Thyroid gland (tissue), 4 donors: ENCODE data around the gene PHKG1. TPM values are rescaled to one million over a fixed set of nuclear protein-coding genes. Genes with fewer than 3 reads are reported as not detected.
"Not testable (repeated sequence)": the region's sequence is repeated elsewhere in the genome, so short reads cannot be mapped to it uniquely, and the experiment has no call there.

Source experiments
- DNase-seq, 2 donors: peaks; one replicate each; pipeline ENCODE4 v3.0.0-alpha.2; 2019
- H3K27ac ChIP-seq, 3 donors: fragments of 200-600 bp; sonication (generic); 1 replicate in 2 of 3; 2 replicates in 1 of 3; pipeline ENCODE4 v1.5.1; 2016 to 2019; ENCODE audit warnings: mild to moderate bottlenecking in 1 of 3, moderate library complexity in 1 of 3
- H3K27me3 ChIP-seq: fragments of 200-600 bp; sonication (generic); one replicate; pipeline ENCODE4 v1.5.1; 2019
- H3K36me3 ChIP-seq, 2 donors: fragments of 200-600 bp; sonication (generic); one replicate each; pipeline ENCODE4 v1.5.1; 2016 to 2019
- H3K4me1 ChIP-seq, 2 donors: fragments of 200-600 bp; sonication (generic); one replicate each; pipeline ENCODE4 v1.5.1; 2017 to 2019
- H3K4me3 ChIP-seq, 3 donors: fragments of 200-600 bp; sonication (generic); replicated peaks in 1 of 3; 1 replicate in 2 of 3; 2 replicates in 1 of 3; pipeline ENCODE4 v1.5.1; 2016; ENCODE audit warnings: mild to moderate bottlenecking in 1 of 3
- H3K9me3 ChIP-seq: fragments of 200-600 bp; sonication (generic); one replicate; pipeline ENCODE4 v1.5.1; 2017
- POLR2A ChIP-seq, 2 donors: fragments of 450-650 bp; IDR thresholded peaks; one replicate each; pipeline ENCODE4 v1.6.1; 2017; ENCODE audit warnings: antibody characterized with exemption in 2 of 2, mild to moderate bottlenecking in 2 of 2, moderate library complexity in 1 of 2
- WGBS, 2 donors: methylation state at CpG; one replicate each; pipeline ENCODE4 v1.1.5; 2017; 5-methylcytosine and 5-hydroxymethylcytosine counted together
- intact Hi-C: fragments of 100-400 bp; cut with DNase I; formaldehyde crosslinking; loops from one replicate; pipeline ENCODE4 v1.15.1; 2023
- small RNA-seq: library from RNA; depleted of rRNA; stranded (forward); fragments of <200 nt; gene quantifications from one replicate; pipeline ENCODE3, GENCODE V24; 2016
- total RNA-seq, 4 donors: library from RNA; depleted of rRNA; stranded (reverse); fragments of >200 nt; gene quantifications; one replicate each; pipeline ENCODE4 v1.2.3, GENCODE V29; 2016
- TF ChIP-seq, protein P1 (sequence below), 6 experiments: fragments of 200-600 bp in 3 of 6; fragments of 450-650 bp in 3 of 6; sonication (generic) in 3 of 6; IDR thresholded peaks; one replicate each; pipeline ENCODE4 v1.5.1; 2016 to 2019; ENCODE audit warnings: antibody characterized with exemption in 6 of 6, mild to moderate bottlenecking in 2 of 6, inconsistent platforms in 1 of 6, moderate library complexity in 1 of 6

The PHKG1 gene
- total RNA-seq, 4 donors from 2014 or later: 0.78 to 3.5 (median 1.8) TPM

DNA sequence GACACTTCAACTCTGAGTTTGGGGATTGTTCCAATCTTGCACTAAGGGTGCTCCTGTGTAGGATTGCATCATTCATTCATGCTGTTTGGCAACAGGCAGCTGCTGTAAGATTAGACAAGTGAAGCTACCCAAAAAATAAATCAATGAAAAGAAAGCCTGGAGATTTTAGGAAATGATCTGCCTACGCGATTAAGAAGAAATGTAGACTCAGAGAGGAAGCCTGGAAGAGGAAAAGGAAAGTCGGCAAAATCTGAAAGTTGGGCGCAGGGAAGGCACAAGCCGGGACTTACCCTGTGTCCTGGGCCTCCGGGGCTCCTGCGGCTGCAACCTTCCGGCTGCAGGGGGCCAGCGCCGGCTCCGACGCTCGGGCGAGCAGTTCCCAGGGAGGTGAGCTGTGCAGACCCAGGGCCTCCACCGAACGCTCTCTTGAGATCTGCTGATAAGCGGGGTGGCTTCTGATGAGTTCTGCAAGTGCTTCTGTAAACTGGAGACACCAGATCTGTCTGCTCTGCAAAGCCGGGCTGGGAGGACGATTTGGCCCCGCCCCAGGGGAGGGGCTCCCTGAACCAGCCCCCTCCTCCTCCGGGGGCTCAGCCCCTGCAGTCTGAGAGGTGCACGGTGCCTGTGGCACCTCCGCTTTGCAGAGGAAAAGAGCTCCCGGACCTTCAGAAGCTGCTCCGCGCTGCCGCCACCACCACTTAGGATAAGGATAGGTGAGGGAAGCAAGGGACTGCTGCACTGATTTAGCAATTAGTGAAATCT lies 58.9 kb downstream of the PHKG1 start:
- no peaks in the 10 kb centered on the region for H3K9me3 ChIP-seq
- WGBS, 2 donors: 1 to 4% methylated on average over 10 to 24 of the region's 27 CpGs

DNA sequence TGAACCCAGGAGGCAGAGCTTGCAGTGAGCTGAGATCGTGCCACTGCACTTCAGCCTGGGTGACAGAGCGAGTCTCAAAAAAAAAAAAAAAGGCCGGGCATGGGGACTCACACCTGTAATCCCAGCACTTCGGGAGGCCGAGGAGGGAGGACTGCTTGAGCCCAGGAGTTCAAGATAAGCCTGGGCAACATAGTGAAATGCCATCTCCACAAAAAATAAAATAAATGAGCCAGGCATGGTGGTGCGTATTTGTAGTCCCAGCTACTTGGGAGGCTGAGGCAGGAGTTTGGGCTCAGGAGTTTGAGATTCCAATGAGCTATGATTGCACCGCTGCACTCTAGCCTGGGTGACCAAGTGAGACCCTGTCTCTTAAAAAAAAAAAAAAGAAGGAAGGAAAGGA lies 60.2 kb downstream of the PHKG1 start:
- H3K4me1 ChIP-seq, DNase-seq, H3K27ac ChIP-seq, intact Hi-C loops, H3K9me3 ChIP-seq, H3K27me3 ChIP-seq, H3K4me3 ChIP-seq, H3K36me3 ChIP-seq: not testable (repeated sequence)
- WGBS, 2 donors: 97 to 99% methylated on average over 7 of the region's 7 CpGs

More for the DNA sequence above, 58.9 kb downstream of the PHKG1 start:
- TF ChIP-seq, protein P1, sequence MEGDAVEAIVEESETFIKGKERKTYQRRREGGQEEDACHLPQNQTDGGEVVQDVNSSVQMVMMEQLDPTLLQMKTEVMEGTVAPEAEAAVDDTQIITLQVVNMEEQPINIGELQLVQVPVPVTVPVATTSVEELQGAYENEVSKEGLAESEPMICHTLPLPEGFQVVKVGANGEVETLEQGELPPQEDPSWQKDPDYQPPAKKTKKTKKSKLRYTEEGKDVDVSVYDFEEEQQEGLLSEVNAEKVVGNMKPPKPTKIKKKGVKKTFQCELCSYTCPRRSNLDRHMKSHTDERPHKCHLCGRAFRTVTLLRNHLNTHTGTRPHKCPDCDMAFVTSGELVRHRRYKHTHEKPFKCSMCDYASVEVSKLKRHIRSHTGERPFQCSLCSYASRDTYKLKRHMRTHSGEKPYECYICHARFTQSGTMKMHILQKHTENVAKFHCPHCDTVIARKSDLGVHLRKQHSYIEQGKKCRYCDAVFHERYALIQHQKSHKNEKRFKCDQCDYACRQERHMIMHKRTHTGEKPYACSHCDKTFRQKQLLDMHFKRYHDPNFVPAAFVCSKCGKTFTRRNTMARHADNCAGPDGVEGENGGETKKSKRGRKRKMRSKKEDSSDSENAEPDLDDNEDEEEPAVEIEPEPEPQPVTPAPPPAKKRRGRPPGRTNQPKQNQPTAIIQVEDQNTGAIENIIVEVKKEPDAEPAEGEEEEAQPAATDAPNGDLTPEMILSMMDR (IDR thresholded peaks at IDR 0.05): peak in 4 of 6 experiments; percentile 19 to 42 (median 34)
- peak in 1 of 2 donors; percentile 54 for TF ChIP-seq POLR2A (IDR thresholded peaks at IDR 0.05)
- DNase-seq: peak; percentile 64 to 67
- Histone ChIP-seq H3K27me3 (no peaks in the 10 kb centered on the region), H3K36me3 (no peaks in the 10 kb centered on the region), H3K27ac (no peak overlapping the region), H3K4me3 (peak overlapping the region; percentile 42 to 71 (median 65)), H3K4me1 (no peaks in the 10 kb centered on the region)
- intact Hi-C loops: no loop called here

DNA sequence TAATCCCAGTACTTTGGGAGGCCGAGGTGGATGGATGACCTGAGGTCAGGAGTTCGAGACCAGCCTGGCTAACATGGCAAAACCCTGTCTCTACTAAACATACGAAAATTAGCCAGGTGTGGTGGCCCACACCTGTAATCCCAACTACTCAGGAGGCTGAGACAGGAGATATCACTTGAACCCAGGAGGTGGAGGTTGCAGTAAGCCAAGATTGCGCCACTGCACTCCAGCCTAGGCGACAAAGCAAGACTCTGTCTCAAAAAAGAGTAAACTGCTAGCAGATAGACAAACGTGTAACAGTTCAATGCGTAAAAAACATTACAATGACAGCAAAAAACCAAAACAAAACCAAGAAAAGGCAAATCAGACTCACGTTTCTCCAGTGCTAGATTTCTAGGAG lies 61.2 kb downstream of the PHKG1 start:
- DNase-seq, H3K4me1 ChIP-seq, H3K36me3 ChIP-seq, H3K27me3 ChIP-seq, intact Hi-C loops, H3K27ac ChIP-seq, H3K4me3 ChIP-seq, H3K9me3 ChIP-seq: not testable (repeated sequence)
- 84% methylated on average over 8 of the region's 8 CpGs for WGBS, 2 donors

DNA sequence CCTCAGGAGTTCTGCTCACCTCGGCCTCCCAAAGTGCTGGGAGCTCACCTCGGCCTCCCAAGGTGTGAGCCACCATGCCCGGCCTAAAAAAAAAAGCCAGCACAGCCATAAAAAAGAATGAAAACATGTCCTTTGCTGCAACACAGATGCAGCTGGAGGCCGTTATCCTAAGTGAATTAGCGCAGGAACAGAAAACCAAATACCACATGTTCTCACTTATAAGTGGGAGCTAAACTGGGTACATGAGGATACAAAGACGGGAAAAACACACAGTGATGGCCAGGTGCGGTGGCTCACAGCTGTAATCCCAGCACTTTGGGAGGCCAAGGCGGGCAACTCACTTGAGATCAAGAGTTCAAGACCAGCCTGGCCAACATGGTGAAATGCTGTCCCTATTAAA lies 62.4 kb downstream of the PHKG1 start:
- intact Hi-C loops: no loop called here
- Histone ChIP-seq H3K27me3 (no peaks in the 10 kb centered on the region), H3K4me1 (no peaks in the 10 kb centered on the region), H3K27ac (no peak overlapping the region), H3K4me3 (no peak overlapping the region), H3K36me3 (no peaks in the 10 kb centered on the region), H3K9me3 (no peaks in the 10 kb centered on the region)
- TF ChIP-seq, protein P1 (IDR thresholded peaks at IDR 0.05): no peak
- TF ChIP-seq POLR2A (IDR thresholded peaks at IDR 0.05): no peak
- 97 to 98% methylated on average over 8 of the region's 8 CpGs for WGBS, 2 donors
- DNase-seq: no peak

Small RNA genes within 50 kb of the gene (small RNA-seq; reads per million reads assigned to genes)
- not detected for gene SNORA15
- gene SNORA22B: not detected

Other genes with a start within 250 kb of the PHKG1 start
- under 1 TPM in 2 of 4 donors, not detected in 2; 0.11 to 0.27 TPM for gene SEPTIN14, start 230.2 kb downstream of the PHKG1 start, total RNA-seq
- gene ZNF713, start 205.5 kb downstream of the PHKG1 start, total RNA-seq: 10 to 100 TPM in 1 of 4 donors, 1 to 10 TPM in 3; 8.5 to 14.5 (median 8.7) TPM
- 10 to 100 TPM in 2 of 4 donors, 1 to 10 TPM in 2; 8.7 to 11.2 (median 9.7) TPM for gene MRPS17, start 141.1 kb downstream of the PHKG1 start, total RNA-seq
- 100 to 1,000 TPM; 142 to 203 (median 175) TPM for gene NIPSNAP2, start 128.4 kb downstream of the PHKG1 start, total RNA-seq
- gene PSPH, start 41.5 kb downstream of the PHKG1 start, total RNA-seq: 10 to 100 TPM; 19.3 to 26.7 (median 23.3) TPM
- 100 to 1,000 TPM in 3 of 4 donors, 10 to 100 TPM in 1; 88.7 to 147 (median 118) TPM for gene CCT6A, start 41.2 kb downstream of the PHKG1 start, total RNA-seq
- gene SUMF2, start 28.7 kb downstream of the PHKG1 start, total RNA-seq: 100 to 1,000 TPM; 119 to 170 (median 164) TPM
- gene CHCHD2, start 13.5 kb upstream of the PHKG1 start, total RNA-seq: 100 to 1,000 TPM; 347 to 507 (median 416) TPM
- 10 to 100 TPM; 26.3 to 38.5 (median 34.5) TPM for gene NUPR2, start 23.5 kb upstream of the PHKG1 start, total RNA-seq